K562 (cell line): ENCODE measurements around the gene CCP110. TPM values are rescaled to one million over a fixed set of nuclear protein-coding genes. Genes with fewer than 3 reads are reported as not detected.

Source experiments
- BCOR ChIP-seq: fragments of 450-650 bp; IDR thresholded peaks from 2 replicates; pipeline ENCODE4 v1.6.1; 2016
- CBX8 ChIP-seq: fragments of 200-600 bp; sonication (generic); IDR thresholded peaks from 2 replicates; pipeline ENCODE4 v1.6.1; 2012; ENCODE audit warnings: borderline replicate concordance, mixed run types, low read depth, mild to moderate bottlenecking, moderate library complexity, mixed read lengths, low read length, control low read depth, inconsistent platforms; ENCODE audit not compliant: poor library complexity, severe bottlenecking; ENCODE audit errors: extremely low read depth
- CHAMP1 ChIP-seq: fragments of 450-650 bp; IDR thresholded peaks from 2 replicates; pipeline ENCODE4 v1.6.1; 2016; ENCODE audit warnings: mild to moderate bottlenecking
- HLTF ChIP-seq: fragments of 450-650 bp; IDR thresholded peaks from 2 replicates; pipeline ENCODE4 v1.6.1; 2016
- HMGN3 ChIP-seq: IDR thresholded peaks from 2 replicates; pipeline ENCODE4 v1.6.1; 2011; ENCODE audit warnings: borderline replicate concordance, low read depth, mild to moderate bottlenecking, mixed read lengths, low read length; ENCODE audit not compliant: insufficient read length; ENCODE audit errors: extremely low read depth
- HSF4 ChIP-seq: fragments of 250-450 bp; sonication (Bioruptor Pico); IDR thresholded peaks from 2 replicates; pipeline ENCODE4 v2.1.2; 2022; ENCODE audit warnings: mild to moderate bottlenecking, moderate library complexity, borderline replicate concordance
- ILF3 ChIP-seq: fragments of 450-650 bp; IDR thresholded peaks from 2 replicates; pipeline ENCODE4 v1.6.1; 2018; ENCODE audit warnings: antibody characterized with exemption, mild to moderate bottlenecking, moderate library complexity, borderline replicate concordance
- MAZ ChIP-seq, 2 experiments: fragments of 450-650 bp in 1 of 2; sonication (generic) in 1 of 2; formaldehyde crosslinking; IDR thresholded peaks in 1 of 2; conservative IDR thresholded peaks in 1 of 2; 2 replicates each; pipeline versions ENCODE4 v1.4.0 to v1.5.0; 2020; ENCODE audit warnings: mild to moderate bottlenecking in 1 of 2, missing genetic modification reagents in 1 of 2
- NEUROD1 ChIP-seq: fragments of 150-350 bp; IDR thresholded peaks from 2 replicates; pipeline ENCODE4 v1.6.1; 2014; ENCODE audit warnings: borderline replicate concordance, low read length, low read depth; ENCODE audit not compliant: partially characterized antibody
- NFXL1 ChIP-seq: fragments of 450-650 bp; formaldehyde crosslinking; IDR thresholded peaks from 2 replicates; pipeline ENCODE4 v1.4.0; 2021; ENCODE audit warnings: mild to moderate bottlenecking
- NONO ChIP-seq, 2 experiments: fragments of 200-400 bp in 1 of 2; fragments of 450-650 bp in 1 of 2; formaldehyde crosslinking in 1 of 2; IDR thresholded peaks; 2 replicates each; pipeline ENCODE4 v1.6.1; 2017; ENCODE audit warnings: low read depth in 2 of 2, mild to moderate bottlenecking in 2 of 2, moderate library complexity in 2 of 2, low read length in 1 of 2
- RFX1 ChIP-seq: fragments of 450-650 bp; IDR thresholded peaks from 2 replicates; pipeline ENCODE4 v1.6.1; 2016; ENCODE audit warnings: mild to moderate bottlenecking, moderate library complexity
- SAP30 ChIP-seq: fragments of 200-600 bp; sonication (generic); IDR thresholded peaks from 2 replicates; pipeline ENCODE4 v1.6.1; 2012; ENCODE audit warnings: borderline replicate concordance, low read depth, mild to moderate bottlenecking, moderate library complexity, low read length, control low read depth, inconsistent platforms; ENCODE audit not compliant: insufficient read depth, poor library complexity, severe bottlenecking
- SP2 ChIP-seq: IDR thresholded peaks from 2 replicates; pipeline ENCODE4 v1.6.1; 2011; ENCODE audit warnings: mild to moderate bottlenecking, low read depth, low read length, moderate library complexity; ENCODE audit not compliant: poor library complexity, severe bottlenecking; ENCODE audit errors: extremely low read depth
- ZBTB34 ChIP-seq: fragments of 250-450 bp; sonication (Bioruptor Pico); IDR thresholded peaks from 2 replicates; pipeline ENCODE4 v1.8.0; 2021; ENCODE audit warnings: mild to moderate bottlenecking, moderate library complexity
- ZFP1 ChIP-seq: fragments of 450-650 bp; formaldehyde crosslinking; IDR thresholded peaks from 2 replicates; pipeline ENCODE4 v1.4.0; 2020; ENCODE audit warnings: mild to moderate bottlenecking, mixed read lengths
- ZNF584 ChIP-seq: fragments of 200-800 bp; sonication (Bioruptor generic); IDR thresholded peaks from 2 replicates; pipeline ENCODE4 v1.6.1; 2016; ENCODE audit warnings: low read depth, mild to moderate bottlenecking, missing genetic modification characterization, missing compliant biosample characterization
- ZNF785 ChIP-seq: fragments of 250-450 bp; sonication (Bioruptor Pico); IDR thresholded peaks from 2 replicates; pipeline ENCODE4 v1.4.0; 2020; ENCODE audit warnings: mild to moderate bottlenecking
- polyA plus RNA-seq, 8 experiments: library from polyadenylated mRNA; depleted of rRNA in 4 of 8; stranded (reverse) in 5 of 8; unstranded in 3 of 8; fragments of >200 nt; fragmentation: Nextera tagmentation in 2 of 8; fragmentation: Illumina TruSeq in 1 of 8; extraction: Ambion mirVana in 2 of 8; extraction: Trizol in 1 of 8; gene quantifications; 2 replicates each; pipeline versions ENCODE4 v1.2.1 to v1.2.3, GENCODE V29; 2011 to 2014; ENCODE audit warnings: inconsistent platforms in 1 of 8, missing spikeins in 1 of 8
- total RNA-seq, 7 experiments: library from RNA; depleted of rRNA in 6 of 7; stranded (reverse); fragments of >200 nt in 6 of 7; fragmentation: Illumina TruSeq in 2 of 7; extraction: Trizol in 2 of 7; gene quantifications; 2 replicates each; pipeline versions ENCODE4 v1.2.1 to v1.2.3, GENCODE V29; 2011 to 2021; ENCODE audit warnings: low replicate concordance in 1 of 7
- TF ChIP-seq, protein P1 (sequence below): sonication (generic); formaldehyde crosslinking; IDR thresholded peaks from 2 replicates; pipeline ENCODE4 v1.8.1; 2023; ENCODE audit warnings: mild to moderate bottlenecking, missing genetic modification reagents
- TF ChIP-seq, protein P2 (sequence below): sonication (generic); formaldehyde crosslinking; IDR thresholded peaks from 2 replicates; pipeline ENCODE4 v1.8.1; 2022; ENCODE audit warnings: missing genetic modification reagents

Gene CCP110
- total and polyA plus RNA-seq, 9 of the 15 experiments (the other 6 are each of a cell fraction or from before 2014, with no cell fraction given) = 3.5 to 16.1 (median 12.1) TPM

GRCh38 chr16:19520861-19521331 lies 2.8 kb upstream of the CCP110 start (continued):
- TF ChIP-seq ZNF584 (CRISPR knock-in tag) (no peak), CHAMP1 (0 out of 2 replicates have a peak, but pooled peaks have one; percentile 33), NONO (IDR thresholded peaks at IDR 0.05; ENCODE audit: low read depth in 2 of 2, low read length in 1 of 2) (no peak), ZFP1 (CRISPR knock-in tag) (no peak), BCOR (peak; percentile 87), CBX8 (no peak), MAZ (CRISPR knock-in tag; conservative IDR thresholded peaks at IDR 0.05 in 1 of 2, IDR thresholded peaks at IDR 0.05 in 1 of 2) (peak; percentile 51 to 83; a peak in 3 of 4 replicates), HMGN3 (peak; percentile 88), SP2 (no peak), NEUROD1 (peak; percentile 70), HLTF (peak; percentile 15; the same call in 1 of the 2 replicates), ILF3 (0 out of 2 replicates have a peak, but pooled peaks have one; percentile 49), HSF4 (CRISPR knock-in tag) (no peak), NFXL1 (no peak), SAP30 (no peak), ZBTB34 (no peak), ZNF785 (no peak), RFX1 (no peak)
- TF ChIP-seq, protein P1, sequence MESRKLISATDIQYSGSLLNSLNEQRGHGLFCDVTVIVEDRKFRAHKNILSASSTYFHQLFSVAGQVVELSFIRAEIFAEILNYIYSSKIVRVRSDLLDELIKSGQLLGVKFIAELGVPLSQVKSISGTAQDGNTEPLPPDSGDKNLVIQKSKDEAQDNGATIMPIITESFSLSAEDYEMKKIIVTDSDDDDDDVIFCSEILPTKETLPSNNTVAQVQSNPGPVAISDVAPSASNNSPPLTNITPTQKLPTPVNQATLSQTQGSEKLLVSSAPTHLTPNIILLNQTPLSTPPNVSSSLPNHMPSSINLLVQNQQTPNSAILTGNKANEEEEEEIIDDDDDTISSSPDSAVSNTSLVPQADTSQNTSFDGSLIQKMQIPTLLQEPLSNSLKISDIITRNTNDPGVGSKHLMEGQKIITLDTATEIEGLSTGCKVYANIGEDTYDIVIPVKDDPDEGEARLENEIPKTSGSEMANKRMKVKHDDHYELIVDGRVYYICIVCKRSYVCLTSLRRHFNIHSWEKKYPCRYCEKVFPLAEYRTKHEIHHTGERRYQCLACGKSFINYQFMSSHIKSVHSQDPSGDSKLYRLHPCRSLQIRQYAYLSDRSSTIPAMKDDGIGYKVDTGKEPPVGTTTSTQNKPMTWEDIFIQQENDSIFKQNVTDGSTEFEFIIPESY = no peak
- TF ChIP-seq, protein P2, sequence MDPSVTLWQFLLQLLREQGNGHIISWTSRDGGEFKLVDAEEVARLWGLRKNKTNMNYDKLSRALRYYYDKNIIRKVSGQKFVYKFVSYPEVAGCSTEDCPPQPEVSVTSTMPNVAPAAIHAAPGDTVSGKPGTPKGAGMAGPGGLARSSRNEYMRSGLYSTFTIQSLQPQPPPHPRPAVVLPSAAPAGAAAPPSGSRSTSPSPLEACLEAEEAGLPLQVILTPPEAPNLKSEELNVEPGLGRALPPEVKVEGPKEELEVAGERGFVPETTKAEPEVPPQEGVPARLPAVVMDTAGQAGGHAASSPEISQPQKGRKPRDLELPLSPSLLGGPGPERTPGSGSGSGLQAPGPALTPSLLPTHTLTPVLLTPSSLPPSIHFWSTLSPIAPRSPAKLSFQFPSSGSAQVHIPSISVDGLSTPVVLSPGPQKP (CRISPR knock-in tag) = no peak
